GM20431 (cell line): Measurements from ENCODE around the gene MAPK1.
"Not testable (repeated sequence)": the region's sequence is repeated elsewhere in the genome, so short reads cannot be mapped to it uniquely, and the experiment has no call there.

Experiments
- in situ Hi-C: fragments of 300-500 bp; cut with MseI, MboI; formaldehyde crosslinking; loops from one replicate; pipeline ENCODE4 v1.15.0; 2020; ENCODE audit warnings: low sequenced_read_pairs; ENCODE audit not compliant: unreplicated experiment

MAPK1 gene

DNA sequence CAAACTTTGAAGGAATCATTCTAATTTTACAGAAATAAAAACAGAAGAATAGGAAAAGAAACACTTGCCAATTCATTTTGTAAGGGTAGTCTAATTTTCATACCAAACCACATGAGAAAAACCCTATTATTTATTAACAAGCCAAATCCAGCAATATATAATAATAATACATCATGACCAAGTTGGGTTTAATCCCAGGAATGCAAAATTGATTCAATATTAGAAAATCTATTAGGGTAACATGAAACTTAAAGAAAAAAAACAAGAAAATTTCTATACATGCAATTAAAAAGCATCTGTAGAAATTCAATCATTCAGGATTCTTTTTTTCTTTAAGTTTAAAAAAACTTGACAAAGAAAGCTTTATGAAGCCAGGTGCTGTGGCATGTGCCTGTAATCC, 16.8 kb downstream of the MAPK1 start:
- in situ Hi-C loops = no loop called here

- in situ Hi-C loops = no loop called here
Measured at GRCh38 chr22:21849489-21849888, 18.0 kb downstream of the MAPK1 start.

DNA sequence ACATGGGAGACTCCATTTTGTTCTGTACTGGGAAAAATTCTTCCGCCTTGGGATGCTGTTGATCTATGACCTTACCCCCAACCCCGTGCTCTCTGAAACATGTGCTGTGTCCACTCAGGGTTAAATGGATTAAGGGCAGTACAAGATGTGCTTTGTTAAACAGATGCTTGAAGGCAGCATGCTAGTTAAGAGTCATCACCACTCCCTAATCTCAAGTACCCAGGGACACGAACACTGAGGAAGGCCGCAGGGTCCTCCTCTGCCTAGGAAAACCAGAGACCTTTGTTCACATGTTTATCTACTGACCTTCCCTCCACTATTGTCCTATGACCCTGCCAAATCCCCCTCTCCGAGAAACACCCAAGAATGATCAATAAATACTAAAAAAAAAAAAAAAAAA, 19.4 kb downstream of the MAPK1 start:
- in situ Hi-C loops = not testable (repeated sequence)

- in situ Hi-C loops = no loop called here
Measured at GRCh38 chr22:21845558-21846453, 21.6 kb downstream of the MAPK1 start.

DNA sequence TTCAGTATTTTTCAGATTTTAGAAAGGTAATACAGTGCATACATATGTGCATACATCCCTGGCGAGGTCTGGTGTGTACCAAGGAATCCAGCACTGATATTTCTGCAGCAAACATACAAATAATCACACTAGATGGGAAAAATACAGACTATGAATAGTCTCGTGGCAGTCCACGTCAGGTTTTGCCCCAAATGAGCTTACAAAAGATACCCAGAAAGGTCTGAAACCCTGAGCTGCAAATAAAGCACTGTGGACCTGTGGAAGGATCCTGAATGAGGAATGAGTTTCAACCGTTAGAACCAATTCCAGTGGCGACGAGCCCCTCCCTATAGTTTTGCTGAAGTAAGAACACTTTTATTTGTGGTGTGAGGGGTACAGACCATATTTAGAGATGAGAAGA, 24.5 kb downstream of the MAPK1 start:
- in situ Hi-C loops = no loop called here

DNA sequence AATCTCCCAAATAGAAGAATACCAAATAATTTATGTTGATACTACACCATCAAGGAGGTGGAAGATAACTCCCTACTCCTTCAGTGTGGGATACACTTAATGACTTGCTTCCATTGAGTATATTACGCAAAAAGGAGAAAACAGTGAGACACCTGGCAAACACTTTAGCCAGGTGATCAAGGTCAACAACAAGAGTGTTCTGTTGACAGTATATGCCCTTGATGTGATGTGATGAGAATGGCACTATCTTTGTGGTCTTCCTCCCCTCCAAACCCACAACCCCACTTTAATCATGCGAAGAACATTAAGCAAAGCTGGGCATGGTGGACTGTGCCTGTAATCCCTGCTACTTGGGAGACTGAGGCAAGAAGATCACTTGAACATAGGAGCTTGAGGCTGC, 26.0 kb downstream of the MAPK1 start:
- in situ Hi-C loops = no loop called here

DNA sequence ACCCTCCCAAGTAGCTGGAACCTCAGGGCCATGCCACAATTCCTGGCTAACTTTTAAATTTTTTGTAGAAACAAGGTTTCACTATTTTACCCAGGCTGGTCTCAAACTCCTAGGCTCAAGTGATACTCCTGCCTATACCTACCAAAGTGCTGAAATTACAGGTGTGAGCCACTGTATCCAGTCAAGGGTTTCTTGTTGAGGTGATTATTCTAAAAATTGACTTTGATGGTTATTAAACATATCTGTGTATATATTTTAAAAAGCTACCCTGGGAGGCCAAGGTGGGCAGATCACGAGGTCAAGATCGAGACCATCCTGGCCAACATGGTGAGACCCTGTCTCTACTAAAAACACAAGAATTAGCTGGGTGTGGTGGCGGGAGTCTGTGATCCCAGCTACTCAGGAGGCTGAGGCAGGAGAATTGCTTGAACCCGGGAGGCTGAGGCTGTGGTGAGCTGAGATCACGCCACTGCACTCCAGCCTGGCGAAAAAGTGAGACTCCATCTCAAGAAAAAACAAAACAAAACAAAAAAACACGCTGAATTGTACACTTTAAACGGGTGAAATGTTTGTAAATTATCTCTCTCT, 27.1 kb downstream of the MAPK1 start:
- in situ Hi-C loops = no loop called here

DNA sequence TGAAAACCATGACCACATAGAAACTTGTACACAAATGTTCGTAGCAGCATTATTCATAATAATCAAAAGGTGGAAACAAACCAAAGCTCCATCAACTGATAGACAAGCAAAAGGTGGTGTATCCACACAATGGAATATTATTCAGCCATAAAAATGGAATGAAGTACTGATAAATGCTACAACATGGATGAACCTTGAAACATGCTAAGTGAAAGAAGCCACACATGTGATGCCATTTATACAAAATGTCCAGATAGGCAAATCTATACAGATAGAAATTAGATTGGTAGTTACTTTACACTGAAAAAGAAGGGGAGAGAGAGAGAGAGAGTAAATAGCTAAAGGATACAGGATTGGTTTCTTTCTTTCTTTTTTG, 27.7 kb downstream of the MAPK1 start:
- in situ Hi-C loops = no loop called here

DNA sequence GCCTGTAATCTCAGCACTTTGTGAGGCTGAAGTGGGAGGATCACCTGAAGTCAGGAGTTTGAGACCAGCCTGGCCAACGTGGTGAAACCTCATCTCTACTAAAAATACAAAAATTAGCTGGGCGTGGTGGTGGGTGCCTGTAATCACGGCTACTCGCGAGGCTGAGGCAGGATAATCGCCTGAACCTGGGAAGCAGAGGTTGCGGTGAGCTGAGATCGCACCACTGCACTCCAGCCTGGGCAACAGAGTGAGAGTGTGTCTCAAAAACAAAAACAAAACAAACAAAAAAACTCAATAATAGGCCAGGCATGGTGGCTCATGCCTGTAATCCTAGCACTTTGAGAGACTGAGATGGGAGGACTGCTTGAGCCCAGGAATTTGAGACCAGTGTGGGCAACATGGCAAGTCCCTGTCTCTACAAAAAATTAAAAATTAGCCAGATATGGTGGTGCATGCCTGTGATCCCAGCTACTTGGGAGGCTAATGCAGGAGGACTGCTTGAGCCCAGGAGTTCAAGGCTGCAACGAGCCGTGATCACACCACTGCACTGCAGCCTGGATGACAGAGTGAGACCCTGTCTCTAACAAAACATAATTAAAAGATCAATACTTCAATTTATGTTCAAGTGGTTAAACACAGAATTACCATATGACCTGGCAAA, 28.2 kb downstream of the MAPK1 start:
- in situ Hi-C loops = not testable (repeated sequence)

DNA sequence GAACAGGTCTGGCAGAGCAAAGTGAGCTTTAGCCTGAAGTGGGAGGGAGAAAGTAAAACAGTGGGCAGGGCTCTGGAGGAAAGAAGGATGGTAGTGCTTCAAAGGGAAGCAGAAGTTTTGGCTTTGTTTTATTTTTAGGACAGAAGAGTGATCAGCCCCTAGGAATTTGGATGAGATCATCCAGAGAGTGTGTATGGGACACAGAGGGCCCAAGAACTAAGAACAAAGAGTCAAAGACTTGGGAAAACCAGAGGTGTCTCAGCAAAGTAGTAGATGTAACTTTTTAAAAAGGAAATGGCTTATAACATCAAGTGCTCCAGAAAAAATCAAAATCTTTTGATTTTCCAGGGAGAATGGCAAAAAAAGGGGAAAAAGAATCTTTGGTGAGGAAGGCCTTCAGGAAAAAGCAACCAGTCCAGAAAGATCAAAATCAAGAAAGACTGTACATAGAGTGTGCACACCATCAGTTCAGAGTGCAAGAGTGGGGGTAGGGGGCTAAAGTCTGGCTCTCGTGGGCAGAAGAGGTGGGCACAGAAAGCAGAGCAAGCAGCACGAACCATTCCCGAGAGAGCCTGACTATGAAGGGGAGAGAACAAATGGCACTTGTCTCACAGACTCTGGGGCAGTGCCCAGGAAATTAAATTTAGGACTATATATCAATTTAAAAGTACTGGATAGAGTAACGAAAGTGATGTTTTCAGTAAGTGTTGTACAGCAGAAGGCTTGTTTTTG, 30.0 kb downstream of the MAPK1 start:
- in situ Hi-C loops = no loop called here

GRCh38 chr22:21836486-21836885, 31.0 kb downstream of the MAPK1 start:
- in situ Hi-C loops = not testable (repeated sequence)

- in situ Hi-C loops = no loop called here
Measured at GRCh38 chr22:21835378-21835777, 32.1 kb downstream of the MAPK1 start.

- in situ Hi-C loops = no loop called here
Measured at GRCh38 chr22:21834869-21835268, 32.6 kb downstream of the MAPK1 start.

DNA sequence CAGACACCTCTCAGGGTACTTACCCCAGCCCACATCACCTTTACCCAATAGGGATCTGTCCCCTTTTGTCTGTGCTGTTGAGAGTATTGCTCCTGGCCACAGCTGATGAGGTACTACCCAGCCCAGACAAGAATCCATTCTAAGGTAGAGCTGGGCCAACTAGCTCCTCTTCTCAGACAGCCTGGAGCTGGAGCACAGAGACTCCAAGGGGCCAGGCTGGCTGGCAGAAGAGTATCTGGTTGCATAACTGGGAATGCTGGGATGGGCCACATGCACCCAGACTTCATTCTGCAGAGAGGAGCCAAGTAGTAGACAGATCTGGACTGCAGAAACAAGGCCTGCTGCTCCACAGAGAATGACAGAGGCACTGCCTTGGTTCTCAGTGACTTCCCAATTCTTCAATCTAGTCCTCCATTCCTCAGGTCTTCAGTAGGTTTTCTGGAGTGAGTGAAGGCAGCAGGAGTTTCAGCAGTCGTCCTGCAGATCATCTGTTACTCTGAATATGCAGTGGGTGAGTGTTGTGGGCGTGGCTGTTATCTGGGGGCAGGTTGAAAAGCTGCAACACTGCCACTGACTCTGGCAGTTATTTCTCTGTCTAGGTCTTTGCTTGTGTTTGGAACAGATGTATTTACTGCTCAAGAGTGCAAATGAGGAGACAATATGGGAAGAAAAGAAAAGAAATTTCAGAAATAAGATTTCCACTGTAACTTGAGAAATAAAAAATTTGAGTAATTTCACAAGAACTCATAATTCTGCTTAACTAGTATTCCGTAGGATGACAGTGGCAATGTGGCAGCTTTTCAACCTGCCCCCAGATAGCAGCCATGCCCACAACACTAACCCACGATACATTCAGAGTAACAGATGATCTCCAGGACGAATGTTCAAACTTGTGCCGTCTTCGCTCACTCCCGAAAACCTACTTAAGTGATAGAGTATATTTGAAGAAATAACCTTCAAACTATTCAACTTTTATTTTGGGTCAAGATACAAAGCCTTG, 34.9 kb downstream of the MAPK1 start:
- in situ Hi-C loops = no loop called here

GRCh38 chr22:21829523-21829922, 37.9 kb downstream of the MAPK1 start:
- in situ Hi-C loops = no loop called here

DNA sequence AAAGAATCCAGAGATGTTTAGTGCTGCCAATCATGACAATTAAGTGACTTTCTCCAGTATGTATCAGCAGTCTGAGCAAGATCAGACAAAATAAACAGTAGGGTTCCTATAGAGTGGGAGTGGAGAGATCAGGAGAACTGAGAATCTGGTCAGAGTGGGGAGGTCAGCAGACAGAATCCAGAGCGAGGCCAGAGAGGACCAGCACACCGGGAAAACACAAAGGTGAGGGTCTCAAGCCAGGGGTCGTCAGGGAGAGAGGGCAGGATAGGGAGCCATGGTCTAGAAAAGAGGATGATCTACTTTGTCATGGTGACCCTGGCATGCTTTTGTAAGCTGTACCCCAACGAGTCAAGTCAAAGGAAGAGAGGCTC, 39.2 kb downstream of the MAPK1 start:
- in situ Hi-C loops = no loop called here

DNA sequence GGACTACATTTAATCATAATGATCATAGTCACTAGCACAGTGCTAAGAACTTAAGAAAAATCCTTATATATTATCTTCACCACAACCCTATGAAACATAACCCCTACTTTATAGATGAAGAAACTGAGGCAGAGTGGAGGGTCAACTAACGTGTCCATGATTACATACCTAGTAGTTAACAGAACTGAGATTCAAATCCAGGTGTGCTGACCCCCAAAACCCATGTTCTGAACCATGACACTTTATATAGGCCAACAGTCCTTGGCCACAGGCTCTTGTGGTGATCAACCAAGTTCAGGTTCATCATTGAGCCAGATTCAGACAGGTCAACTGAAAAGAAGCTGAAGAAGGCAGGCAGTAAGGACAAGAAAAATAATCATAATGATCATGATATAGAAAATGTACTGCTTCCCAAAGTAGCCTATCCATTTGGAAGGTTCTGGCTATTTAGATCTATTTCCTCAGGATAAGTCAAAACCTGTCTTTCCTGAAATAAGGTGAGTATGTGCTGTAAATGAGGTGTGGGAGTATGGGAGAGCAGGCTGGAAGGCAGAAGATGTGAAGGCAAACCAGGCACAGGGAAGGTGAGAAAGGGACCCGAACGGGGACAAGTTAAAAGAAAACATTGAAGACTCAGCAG, 39.7 kb downstream of the MAPK1 start:
- in situ Hi-C loops = no loop called here

- in situ Hi-C loops = no loop called here
Measured at GRCh38 chr22:21826204-21826603, 41.2 kb downstream of the MAPK1 start.

DNA sequence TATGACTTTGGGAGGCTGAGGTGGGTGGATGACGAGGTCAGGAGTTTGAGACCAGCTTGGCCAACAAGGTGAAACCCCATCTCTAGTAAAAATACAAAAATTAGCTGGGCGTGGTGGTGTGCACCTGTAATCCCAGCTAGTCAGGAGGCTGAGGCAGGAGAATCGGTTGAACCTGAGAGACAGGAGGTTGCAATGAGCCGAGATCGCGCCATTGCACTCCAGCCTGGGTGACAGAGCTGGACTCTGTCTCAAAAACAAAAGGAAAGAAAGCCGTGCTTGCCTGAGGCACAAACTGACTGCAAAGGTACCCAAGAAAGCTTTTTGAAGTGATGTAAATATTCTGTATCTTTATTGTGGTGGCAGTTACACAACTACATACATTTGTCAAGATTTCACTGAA, 42.5 kb downstream of the MAPK1 start:
- in situ Hi-C loops = not testable (repeated sequence)
